ENCODE results near the gene WNT7A. TPM values are rescaled to one million over a fixed set of nuclear protein-coding genes. Genes with fewer than 3 reads are reported as not detected.

The WNT7A gene
- total RNA-seq, 4 donors from 2014 or later, result 0.09 to 0.91 (median 0.73) TPM; not detected in 1

GRCh38 chr3:13856006-13856405, 23.9 kb downstream of the WNT7A start:
- Histone ChIP-seq H3K4me3 (no peak overlapping the region), H3K27ac (no peak overlapping the region), H3K36me3 (no peaks in the 10 kb centered on the region), H3K4me1 (peaks cover 0 to 39% (median 26%) of the 10 kb centered on the region in 3 donors), H3K27me3 (peaks cover 0 to 70% (median 0%) of the 10 kb centered on the region in 4 donors), H3K9me3 (no peaks in the 10 kb centered on the region)
- intact Hi-C loops (cut with DNase I), result no loop called here
- no peak for TF ChIP-seq CTCF (IDR thresholded peaks at IDR 0.05)
- no peak for TF ChIP-seq POLR2A (IDR thresholded peaks at IDR 0.05)
- DNase-seq, result no peak
- WGBS, 2 donors, result 100% methylated on average over 1 of the region's 7 CpGs; no CpG with 5 or more reads in 1 of the 2 donors

- TF ChIP-seq POLR2A (IDR thresholded peaks at IDR 0.05) (no peak), CTCF (IDR thresholded peaks at IDR 0.05) (no peak)
- H3K36me3 ChIP-seq, result no peaks in the 10 kb centered on the region
- no peaks in the 10 kb centered on the region for H3K9me3 ChIP-seq
- no peak for DNase-seq
- H3K4me3 ChIP-seq, result no peak overlapping the region
- intact Hi-C loops (cut with DNase I), result no loop called here
- peaks cover 0 to 54% (median 33%) of the 10 kb centered on the region in 3 donors for H3K4me1 ChIP-seq
- 80 to 84% methylated on average over 2 to 5 of the region's 25 CpGs for WGBS, 2 donors
- no peak overlapping the region for H3K27ac ChIP-seq
- H3K27me3 ChIP-seq, result peaks cover 0 to 55% (median 0%) of the 10 kb centered on the region in 4 donors
Observed at GRCh38 chr3:13854492-13854891, 25.4 kb downstream of the WNT7A start.

- Histone ChIP-seq H3K4me1 (peaks cover 0 to 54% (median 33%) of the 10 kb centered on the region in 3 donors), H3K27me3 (peaks cover 0 to 49% (median 0%) of the 10 kb centered on the region in 4 donors), H3K36me3 (no peaks in the 10 kb centered on the region), H3K27ac (no peak overlapping the region), H3K9me3 (no peaks in the 10 kb centered on the region), H3K4me3 (no peak overlapping the region)
- TF ChIP-seq POLR2A (IDR thresholded peaks at IDR 0.05) (no peak), CTCF (IDR thresholded peaks at IDR 0.05) (no peak)
- intact Hi-C loops (cut with DNase I), result no loop called here
- no peak for DNase-seq
- WGBS, 2 donors, result 31 to 42% methylated on average over 1 of the region's 1 CpG
Observed at GRCh38 chr3:13853978-13854296, 25.9 kb downstream of the WNT7A start.

GRCh38 chr3:13853256-13853977, 26.5 kb downstream of the WNT7A start:
- no peak overlapping the region for H3K4me3 ChIP-seq
- no peak for TF ChIP-seq CTCF (IDR thresholded peaks at IDR 0.05)
- TF ChIP-seq POLR2A (IDR thresholded peaks at IDR 0.05), result no peak
- no peak overlapping the region for H3K27ac ChIP-seq
- intact Hi-C loops (cut with DNase I), result no loop called here
- no peaks in the 10 kb centered on the region for H3K9me3 ChIP-seq
- H3K36me3 ChIP-seq, result no peaks in the 10 kb centered on the region
- no peak for DNase-seq
- H3K27me3 ChIP-seq, result peaks cover 0 to 44% (median 0%) of the 10 kb centered on the region in 4 donors
- H3K4me1 ChIP-seq, result peaks cover 0 to 54% (median 33%) of the 10 kb centered on the region in 3 donors
- WGBS, 2 donors, result 64 to 74% methylated on average over 3 to 6 of the region's 11 CpGs

GRCh38 chr3:13852638-13853009, 27.2 kb downstream of the WNT7A start:
- no peak overlapping the region for H3K27ac ChIP-seq
- H3K9me3 ChIP-seq, result no peaks in the 10 kb centered on the region
- H3K4me1 ChIP-seq, result peaks cover 0 to 54% (median 28%) of the 10 kb centered on the region in 3 donors
- H3K36me3 ChIP-seq, result no peaks in the 10 kb centered on the region
- intact Hi-C loops (cut with DNase I), result no loop called here
- H3K27me3 ChIP-seq, result peaks cover 0 to 36% (median 0%) of the 10 kb centered on the region in 4 donors
- H3K4me3 ChIP-seq, result no peak overlapping the region
- 16 to 50% methylated on average over 2 to 4 of the region's 4 CpGs for WGBS, 2 donors
- TF ChIP-seq POLR2A (IDR thresholded peaks at IDR 0.05) (no peak), CTCF (IDR thresholded peaks at IDR 0.05) (no peak)
- no peak for DNase-seq

All from esophagus squamous epithelium (tissue), 5 donors.